Esophagus muscularis mucosa (tissue), 4 donors: ENCODE results near the gene HNF1B. TPM values are rescaled to one million over a fixed set of nuclear protein-coding genes. Genes with fewer than 3 reads are reported as not detected.

Experiments used
- DNase-seq: peaks from one replicate; pipeline ENCODE4 v3.0.0-alpha.2; 2017; ENCODE audit errors: extremely low spot score
- H3K27ac ChIP-seq, 4 donors: fragments of 200-600 bp; sonication (generic); replicated peaks in 1 of 4; 1 replicate in 3 of 4; 2 replicates in 1 of 4; pipeline ENCODE4 v1.5.1; 2016 to 2019; ENCODE audit warnings: mild to moderate bottlenecking in 1 of 4
- H3K27me3 ChIP-seq, 4 donors: fragments of 200-600 bp; sonication (generic); one replicate each; pipeline versions ENCODE4 v1.5.1 to v1.6.0; 2016 to 2019
- H3K36me3 ChIP-seq, 4 donors: fragments of 200-600 bp; sonication (generic); one replicate each; pipeline ENCODE4 v1.5.1; 2016 to 2019
- H3K4me1 ChIP-seq, 4 donors: fragments of 200-600 bp; sonication (generic); one replicate each; pipeline ENCODE4 v1.5.1; 2016 to 2019
- H3K4me3 ChIP-seq, 4 donors: fragments of 200-600 bp; sonication (generic); 1 replicate in 2 of 4; 2 replicates in 2 of 4; pipeline ENCODE4 v1.5.1; 2016 to 2019; ENCODE audit warnings: mild to moderate bottlenecking in 4 of 4, moderate library complexity in 1 of 4
- H3K9me3 ChIP-seq, 4 donors: fragments of 200-600 bp; sonication (generic); 1 replicate in 3 of 4; 2 replicates in 1 of 4; pipeline ENCODE4 v1.5.1; 2016 to 2019
- EP300 ChIP-seq: sonication (generic); formaldehyde crosslinking; IDR thresholded peaks from one replicate; pipeline ENCODE4 v1.6.1; 2017; ENCODE audit warnings: antibody characterized with exemption
- POLR2A ChIP-seq: fragments of 450-650 bp; IDR thresholded peaks from one replicate; pipeline ENCODE4 v1.6.1; 2017; ENCODE audit warnings: antibody characterized with exemption, moderate library complexity, mild to moderate bottlenecking, low read depth
- POLR2AphosphoS5 ChIP-seq, 2 donors: sonication (generic); formaldehyde crosslinking; IDR thresholded peaks; one replicate each; pipeline ENCODE4 v1.6.1; 2017; ENCODE audit warnings: antibody characterized with exemption in 2 of 2
- WGBS: methylation state at CpG from one replicate; pipeline ENCODE4 v1.1.5; 2018; 5-methylcytosine and 5-hydroxymethylcytosine counted together
- intact Hi-C: fragments of 100-400 bp; cut with DNase I; formaldehyde crosslinking; loops from one replicate; pipeline ENCODE4 v1.15.1; 2023
- total RNA-seq, 4 donors: library from RNA; depleted of rRNA; stranded (reverse); fragments of >200 nt; gene quantifications; one replicate each; pipeline versions ENCODE4 v1.1.0 to v1.2.1, GENCODE V29; 2016
- TF ChIP-seq, protein P1 (sequence below), 3 experiments: fragments of 200-600 bp in 2 of 3; fragments of 450-650 bp in 1 of 3; sonication (generic) in 2 of 3; IDR thresholded peaks; one replicate each; pipeline ENCODE4 v1.5.1; 2017 to 2019; ENCODE audit warnings: antibody characterized with exemption in 3 of 3, mild to moderate bottlenecking in 2 of 3, moderate library complexity in 1 of 3

The HNF1B gene
- total RNA-seq, 4 donors from 2014 or later, result not detected

DNA sequence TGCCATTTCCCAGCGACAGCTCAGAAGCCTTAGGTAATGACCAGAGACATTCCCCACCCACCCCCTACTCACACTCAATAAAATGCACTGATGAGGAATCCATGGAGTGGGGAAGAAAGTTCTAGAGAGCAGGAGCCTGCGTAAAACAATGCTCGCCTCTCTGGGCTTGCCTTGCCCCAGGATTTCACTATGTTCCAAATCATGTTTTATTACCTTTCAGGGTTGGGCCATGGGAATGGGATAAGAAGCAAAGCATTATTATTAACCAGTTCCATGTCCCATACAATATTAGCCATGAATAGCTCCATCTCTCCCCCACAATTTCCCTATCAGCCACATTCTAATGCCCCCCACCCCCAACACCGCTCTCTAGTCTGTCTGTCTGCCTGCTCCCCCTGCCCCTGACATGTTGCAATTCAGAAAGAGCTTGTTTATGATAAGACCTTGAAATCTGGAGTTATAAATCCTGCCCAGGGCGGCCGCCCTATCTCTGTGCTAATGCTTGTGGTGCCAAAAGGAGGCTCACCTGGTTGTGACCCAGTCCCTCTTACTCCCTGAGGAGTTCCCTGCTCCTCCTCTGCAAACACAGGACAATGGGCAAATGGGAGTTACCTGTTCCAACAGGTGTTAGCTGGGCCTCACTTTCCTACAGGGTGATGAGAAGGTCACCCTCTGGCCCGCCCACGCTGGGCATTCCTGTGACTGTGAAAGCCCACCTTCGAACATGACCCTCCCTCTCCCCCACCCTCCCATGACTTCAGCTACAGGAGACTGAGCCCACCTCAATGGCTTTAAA, 73.6 kb downstream of the HNF1B start:
- peaks cover 0 to 2% (median 0%) of the 10 kb centered on the region in 4 donors for H3K27me3 ChIP-seq
- no peaks in the 10 kb centered on the region for H3K9me3 ChIP-seq
- no peak for TF ChIP-seq POLR2A
- no peak for TF ChIP-seq EP300
- TF ChIP-seq, protein P1, sequence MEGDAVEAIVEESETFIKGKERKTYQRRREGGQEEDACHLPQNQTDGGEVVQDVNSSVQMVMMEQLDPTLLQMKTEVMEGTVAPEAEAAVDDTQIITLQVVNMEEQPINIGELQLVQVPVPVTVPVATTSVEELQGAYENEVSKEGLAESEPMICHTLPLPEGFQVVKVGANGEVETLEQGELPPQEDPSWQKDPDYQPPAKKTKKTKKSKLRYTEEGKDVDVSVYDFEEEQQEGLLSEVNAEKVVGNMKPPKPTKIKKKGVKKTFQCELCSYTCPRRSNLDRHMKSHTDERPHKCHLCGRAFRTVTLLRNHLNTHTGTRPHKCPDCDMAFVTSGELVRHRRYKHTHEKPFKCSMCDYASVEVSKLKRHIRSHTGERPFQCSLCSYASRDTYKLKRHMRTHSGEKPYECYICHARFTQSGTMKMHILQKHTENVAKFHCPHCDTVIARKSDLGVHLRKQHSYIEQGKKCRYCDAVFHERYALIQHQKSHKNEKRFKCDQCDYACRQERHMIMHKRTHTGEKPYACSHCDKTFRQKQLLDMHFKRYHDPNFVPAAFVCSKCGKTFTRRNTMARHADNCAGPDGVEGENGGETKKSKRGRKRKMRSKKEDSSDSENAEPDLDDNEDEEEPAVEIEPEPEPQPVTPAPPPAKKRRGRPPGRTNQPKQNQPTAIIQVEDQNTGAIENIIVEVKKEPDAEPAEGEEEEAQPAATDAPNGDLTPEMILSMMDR (IDR thresholded peaks at IDR 0.05), result no peak
- TF ChIP-seq POLR2AphosphoS5 (IDR thresholded peaks at IDR 0.05), result no peak
- intact Hi-C loops, result no loop called here
- WGBS, result 92% methylated on average over 9 of the region's 9 CpGs
- no peak overlapping the region for H3K27ac ChIP-seq
- no peaks in the 10 kb centered on the region for H3K36me3 ChIP-seq
- DNase-seq, result no peak
- no peak overlapping the region for H3K4me3 ChIP-seq
- H3K4me1 ChIP-seq, result peaks cover 0 to 7% (median 0%) of the 10 kb centered on the region in 4 donors

DNA sequence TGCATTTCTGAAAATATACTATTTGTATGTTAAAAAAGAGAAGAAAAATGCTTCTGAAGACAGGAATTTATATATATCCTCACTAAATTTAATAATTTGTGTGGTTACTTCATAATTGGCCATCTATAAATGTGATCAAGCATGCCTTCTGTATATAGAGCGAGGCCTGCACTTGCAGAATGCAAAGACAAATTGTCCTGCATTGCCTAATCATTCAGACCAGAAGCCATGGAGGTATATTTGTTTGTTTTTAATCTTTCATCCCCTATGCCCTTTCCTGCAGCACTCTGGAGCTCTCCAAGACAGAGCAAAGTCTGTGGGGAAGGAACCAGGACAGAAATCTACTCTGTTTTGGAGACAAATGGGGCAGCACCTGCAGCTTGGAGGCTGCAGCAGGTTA, 77.8 kb downstream of the HNF1B start:
- WGBS, result 68% methylated on average over 1 of the region's 1 CpG

DNA sequence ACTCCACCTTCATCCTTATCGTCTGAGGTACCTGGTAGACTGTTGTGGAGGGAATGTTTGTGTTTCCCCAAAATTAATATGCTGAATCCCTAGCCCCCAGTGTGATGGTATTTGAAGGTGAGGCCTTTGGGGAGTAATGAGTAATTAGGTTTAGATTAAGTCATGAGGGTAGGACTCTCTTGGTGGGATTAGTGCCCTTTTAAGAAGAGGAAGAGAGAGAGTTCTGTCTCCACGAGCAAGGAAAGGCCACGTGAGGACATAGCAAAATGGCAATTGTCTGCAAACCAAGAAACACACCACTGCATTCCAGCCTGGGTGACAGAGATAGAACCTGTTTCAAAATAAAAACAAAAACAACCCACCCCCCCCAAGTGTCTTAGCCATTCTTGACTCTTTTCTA, 80.6 kb downstream of the HNF1B start:
- no peaks in the 10 kb centered on the region for H3K9me3 ChIP-seq
- H3K27me3 ChIP-seq, result peaks cover 0 to 5% (median 0%) of the 10 kb centered on the region in 4 donors
- no peaks in the 10 kb centered on the region for H3K36me3 ChIP-seq
- no peak for DNase-seq
- H3K4me1 ChIP-seq, result no peaks in the 10 kb centered on the region
- no peak overlapping the region for H3K4me3 ChIP-seq
- intact Hi-C loops, result no loop called here
- WGBS, result 91% methylated on average over 3 of the region's 3 CpGs
- TF ChIP-seq EP300 (no peak), POLR2A (no peak), POLR2AphosphoS5 (IDR thresholded peaks at IDR 0.05) (no peak)
- TF ChIP-seq, protein P1 (IDR thresholded peaks at IDR 0.05), result no peak
- H3K27ac ChIP-seq, result no peak overlapping the region

More for the DNA sequence above, 77.8 kb downstream of the HNF1B start:
- TF ChIP-seq POLR2AphosphoS5 (IDR thresholded peaks at IDR 0.05), result no peak
- TF ChIP-seq, protein P1 (IDR thresholded peaks at IDR 0.05), result no peak
- no peak for TF ChIP-seq EP300
- TF ChIP-seq POLR2A, result no peak
- Histone ChIP-seq H3K4me3 (no peak overlapping the region), H3K4me1 (no peaks in the 10 kb centered on the region), H3K36me3 (no peaks in the 10 kb centered on the region), H3K27ac (no peak overlapping the region), H3K27me3 (no peaks in the 10 kb centered on the region), H3K9me3 (no peaks in the 10 kb centered on the region)
- intact Hi-C loops, result no loop called here
- DNase-seq, result no peak

DNA sequence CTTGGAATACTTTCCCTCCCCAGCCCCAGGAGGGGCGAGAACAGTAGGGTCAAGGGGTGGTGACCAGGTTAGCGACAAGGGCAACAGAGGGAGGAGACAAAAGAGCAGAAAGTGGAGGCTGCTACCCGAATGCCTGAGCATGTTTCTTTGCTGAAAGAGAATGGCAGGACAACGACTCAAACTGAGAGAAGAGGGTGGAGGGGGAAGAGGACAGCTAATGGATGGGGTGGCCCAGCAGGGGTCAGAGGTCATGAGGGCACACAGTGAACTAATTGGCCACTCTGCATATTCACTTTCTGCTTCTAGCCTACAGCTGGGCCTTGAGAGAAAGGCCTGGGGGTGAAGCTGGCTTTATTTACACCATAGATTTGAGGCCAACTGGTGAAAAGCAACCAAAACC, 82.5 kb downstream of the HNF1B start:
- TF ChIP-seq, protein P1 (IDR thresholded peaks at IDR 0.05), result no peak
- no peak for TF ChIP-seq POLR2AphosphoS5 (IDR thresholded peaks at IDR 0.05)
- TF ChIP-seq EP300, result no peak
- no peak for TF ChIP-seq POLR2A
- H3K9me3 ChIP-seq, result no peaks in the 10 kb centered on the region
- DNase-seq, result no peak
- no peaks in the 10 kb centered on the region for H3K36me3 ChIP-seq
- no peak overlapping the region for H3K27ac ChIP-seq
- peaks cover 0 to 5% (median 0%) of the 10 kb centered on the region in 4 donors for H3K27me3 ChIP-seq
- H3K4me3 ChIP-seq, result no peak overlapping the region
- no peaks in the 10 kb centered on the region for H3K4me1 ChIP-seq
- intact Hi-C loops, result no loop called here
- WGBS, result 57% methylated on average over 4 of the region's 4 CpGs
